GM13977 (cell line): Measurements from ENCODE around the gene TSSK6.

Experiments
- DNase-seq: peaks from one replicate; pipeline ENCODE4 v3.0.0; 2012; ENCODE audit warnings: low spot score
- CTCF ChIP-seq: IDR thresholded peaks from 2 replicates; pipeline ENCODE4 v1.5.1; 2012; ENCODE audit warnings: mild to moderate bottlenecking, control low read depth; ENCODE audit not compliant: insufficient read depth; ENCODE audit errors: extremely low read depth, missing control alignments
- in situ Hi-C: fragments of 300-500 bp; cut with MboI; formaldehyde crosslinking; loops from one replicate; pipeline ENCODE4 v1.12.0; 2022; ENCODE audit warnings: low sequenced_read_pairs, low pct_unique_long_range_greater_than_20kb, mixed read lengths, inconsistent platforms; ENCODE audit not compliant: unreplicated experiment

The TSSK6 gene

DNA sequence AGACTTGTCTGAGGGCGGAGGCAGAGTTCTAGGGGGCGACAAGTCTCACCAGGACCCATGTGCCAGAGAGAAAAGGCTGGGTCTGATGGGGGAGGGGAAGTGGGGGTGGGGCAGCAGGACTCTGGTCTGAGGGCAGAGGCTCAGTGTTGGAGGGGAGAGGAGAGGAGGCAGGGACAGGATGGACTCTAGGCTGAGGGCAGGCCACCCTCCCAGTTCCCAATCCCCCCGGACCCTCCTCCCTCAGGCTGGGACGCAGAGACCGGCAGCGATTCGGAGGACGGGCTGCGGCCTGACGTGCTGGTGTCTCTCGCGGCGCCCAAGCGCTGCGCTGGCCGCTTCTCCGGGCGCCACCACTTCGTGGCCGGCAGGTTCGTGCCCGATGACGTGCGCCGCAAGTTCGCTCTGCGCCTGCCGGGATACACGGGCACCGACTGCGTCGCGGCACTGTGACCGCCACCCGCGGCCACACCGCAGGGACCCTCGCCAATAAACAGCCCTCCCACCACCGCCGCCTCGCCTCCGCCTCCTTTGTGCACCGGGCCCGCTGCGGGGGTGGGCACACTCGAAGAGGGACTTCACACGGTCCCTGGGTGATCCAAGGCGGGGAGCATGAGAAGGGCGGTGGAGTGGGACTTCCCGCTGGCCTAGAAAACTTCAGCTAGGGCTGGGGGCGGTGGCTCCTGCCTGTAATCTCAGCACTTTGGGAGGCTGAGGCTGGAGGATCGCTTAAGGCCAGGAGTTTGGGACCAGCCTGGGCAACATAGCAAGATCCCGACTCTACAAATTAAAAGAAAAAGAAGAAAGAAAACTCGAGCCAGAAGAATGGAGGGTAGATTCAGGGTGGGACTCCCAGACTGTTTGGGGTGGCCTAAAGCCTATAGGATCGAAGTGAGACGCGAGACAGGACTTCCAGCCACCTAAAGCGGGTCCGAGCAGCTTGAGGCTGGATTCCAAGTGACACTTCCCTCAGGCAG lies 22.0 kb upstream of the TSSK6 start:
- in situ Hi-C loops = loop anchor here (25.0 kb wide), 2 partner anchors 425 to 700 kb away; no protein-coding TSS in a partner anchor
- TF ChIP-seq CTCF = no peak
- peak; percentile 71 for DNase-seq

GRCh38 chr19:19535311-19536191 lies 20.2 kb upstream of the TSSK6 start:
- DNase-seq = no peak
- TF ChIP-seq CTCF = no peak
- in situ Hi-C loops = loop anchor here (25.0 kb wide), 2 partner anchors 427 to 702 kb away; no protein-coding TSS in a partner anchor

GRCh38 chr19:19534556-19535265 lies 19.4 kb upstream of the TSSK6 start:
- in situ Hi-C loops = loop anchor here (25.0 kb wide), 2 partner anchors 428 to 703 kb away; no protein-coding TSS in a partner anchor
- TF ChIP-seq CTCF = no peak
- no peak for DNase-seq

- in situ Hi-C loops = loop anchor here (25.0 kb wide), 2 partner anchors 428 to 703 kb away; no protein-coding TSS in a partner anchor
- no peak for TF ChIP-seq CTCF
- no peak for DNase-seq
Measured at GRCh38 chr19:19533841-19534240, 18.5 kb upstream of the TSSK6 start.

DNA sequence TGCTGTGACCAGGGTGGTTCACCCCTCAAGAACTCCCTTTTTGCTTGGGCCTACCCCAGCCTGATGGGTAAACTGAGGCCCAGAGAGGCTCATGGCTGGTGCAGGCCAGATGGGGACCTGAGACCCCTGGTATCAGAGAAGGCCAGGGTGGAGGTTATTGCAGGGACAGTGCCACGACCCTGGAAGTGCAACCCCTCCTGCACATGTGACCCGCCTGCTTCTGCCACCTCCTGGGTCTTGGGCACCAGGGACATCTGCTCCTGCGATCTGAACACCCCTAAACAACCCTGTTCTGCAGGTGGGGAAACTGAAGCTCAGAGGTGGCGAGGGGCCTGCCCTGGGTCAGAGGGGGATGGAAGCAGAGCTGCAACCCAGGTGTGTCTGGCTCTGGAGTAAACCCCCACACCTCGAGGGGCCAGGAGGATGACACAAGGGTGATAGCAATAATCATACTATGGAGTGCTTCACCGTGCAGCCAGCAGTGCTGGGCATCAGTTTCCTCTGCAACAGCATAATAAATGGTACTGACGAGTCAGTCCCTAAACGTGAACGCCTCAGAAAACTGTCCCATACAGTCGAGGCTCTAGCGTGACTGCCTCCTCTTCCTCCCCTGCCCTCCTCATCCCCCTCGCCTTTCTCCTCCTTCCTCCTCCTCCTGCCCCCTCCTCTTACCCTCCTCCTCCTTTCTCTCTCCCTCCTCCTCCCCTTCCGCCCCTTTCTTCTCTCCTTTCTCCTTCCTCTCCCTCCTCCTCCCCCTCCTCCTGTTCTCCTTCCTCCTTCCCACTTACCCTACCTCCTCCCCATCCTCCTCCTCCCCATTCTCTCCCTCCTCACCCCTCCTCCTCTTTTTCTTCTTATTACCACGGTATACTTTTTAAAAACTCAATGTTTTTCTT lies 17.7 kb upstream of the TSSK6 start:
- in situ Hi-C loops = loop anchor here (25.0 kb wide), 2 partner anchors 429 to 704 kb away; no protein-coding TSS in a partner anchor
- no peak for TF ChIP-seq CTCF
- DNase-seq = no peak
